ENCODE results near the gene L3MBTL2. TPM values are rescaled to one million over a fixed set of nuclear protein-coding genes. Genes with fewer than 3 reads are reported as not detected.

The L3MBTL2 gene
- total and polyA plus RNA-seq, 2 experiments from 2014 or later, result 12.1 to 20.1 TPM

- no peaks in the 10 kb centered on the region for H3K9me3 ChIP-seq (ENCODE audit: low read depth)
- H3K79me2 ChIP-seq, result no peaks in the 10 kb centered on the region
- H3K9me2 ChIP-seq (replicated peaks; ENCODE audit: insufficient read depth), result no peaks in the 10 kb centered on the region
- no peaks in the 10 kb centered on the region for H3K4me1 ChIP-seq (ENCODE audit: insufficient read depth)
- H2AFZ ChIP-seq, result no peak overlapping the region
- WGBS (ENCODE audit: low lambda C conversion rate, missing lambda C conversion rate), result 94% methylated on average over 9 of the region's 9 CpGs
- H3K4me2 ChIP-seq, result no peak overlapping the region
- no peak overlapping the region for H3K27ac ChIP-seq
- H3K36me3 ChIP-seq (replicated peaks; ENCODE audit: insufficient read depth, low read depth), result no peaks in the 10 kb centered on the region
- no peaks in the 10 kb centered on the region for H3K27me3 ChIP-seq
- TF ChIP-seq, protein P1, sequence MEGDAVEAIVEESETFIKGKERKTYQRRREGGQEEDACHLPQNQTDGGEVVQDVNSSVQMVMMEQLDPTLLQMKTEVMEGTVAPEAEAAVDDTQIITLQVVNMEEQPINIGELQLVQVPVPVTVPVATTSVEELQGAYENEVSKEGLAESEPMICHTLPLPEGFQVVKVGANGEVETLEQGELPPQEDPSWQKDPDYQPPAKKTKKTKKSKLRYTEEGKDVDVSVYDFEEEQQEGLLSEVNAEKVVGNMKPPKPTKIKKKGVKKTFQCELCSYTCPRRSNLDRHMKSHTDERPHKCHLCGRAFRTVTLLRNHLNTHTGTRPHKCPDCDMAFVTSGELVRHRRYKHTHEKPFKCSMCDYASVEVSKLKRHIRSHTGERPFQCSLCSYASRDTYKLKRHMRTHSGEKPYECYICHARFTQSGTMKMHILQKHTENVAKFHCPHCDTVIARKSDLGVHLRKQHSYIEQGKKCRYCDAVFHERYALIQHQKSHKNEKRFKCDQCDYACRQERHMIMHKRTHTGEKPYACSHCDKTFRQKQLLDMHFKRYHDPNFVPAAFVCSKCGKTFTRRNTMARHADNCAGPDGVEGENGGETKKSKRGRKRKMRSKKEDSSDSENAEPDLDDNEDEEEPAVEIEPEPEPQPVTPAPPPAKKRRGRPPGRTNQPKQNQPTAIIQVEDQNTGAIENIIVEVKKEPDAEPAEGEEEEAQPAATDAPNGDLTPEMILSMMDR (IDR thresholded peaks at IDR 0.05; ENCODE audit: poor library complexity), result no peak
- TF ChIP-seq EZH2 (IDR thresholded peaks at IDR 0.05; ENCODE audit: borderline replicate concordance) (no peak), EZH2phosphoT487 (IDR thresholded peaks at IDR 0.05; ENCODE audit: low read depth, severe bottlenecking, unreplicated experiment) (no peak)
- no peak for DNase-seq (ENCODE audit: low spot score)
- H4K20me1 ChIP-seq (ENCODE audit: insufficient read depth, poor library complexity, severe bottlenecking), result no peaks in the 10 kb centered on the region
- no peak overlapping the region for H3K4me3 ChIP-seq
Measured at GRCh38 chr22:41230401-41230785, 25.3 kb downstream of the L3MBTL2 start.

- no peak for TF ChIP-seq EZH2phosphoT487 (IDR thresholded peaks at IDR 0.05; ENCODE audit: low read depth, severe bottlenecking, unreplicated experiment)
- TF ChIP-seq EZH2 (IDR thresholded peaks at IDR 0.05; ENCODE audit: borderline replicate concordance), result no peak
- TF ChIP-seq, protein P1 (IDR thresholded peaks at IDR 0.05; ENCODE audit: poor library complexity), result no peak
- H3K79me2 ChIP-seq, result no peaks in the 10 kb centered on the region
- no peaks in the 10 kb centered on the region for H3K9me3 ChIP-seq (ENCODE audit: low read depth)
- H3K4me3 ChIP-seq, result no peak overlapping the region
- no peaks in the 10 kb centered on the region for H3K9me2 ChIP-seq (replicated peaks; ENCODE audit: insufficient read depth)
- WGBS (ENCODE audit: low lambda C conversion rate, missing lambda C conversion rate), result 92% methylated on average over 7 of the region's 7 CpGs
- H3K27me3 ChIP-seq, result no peaks in the 10 kb centered on the region
- H4K20me1 ChIP-seq (ENCODE audit: insufficient read depth, poor library complexity, severe bottlenecking), result no peaks in the 10 kb centered on the region
- H3K36me3 ChIP-seq (replicated peaks; ENCODE audit: insufficient read depth, low read depth), result no peaks in the 10 kb centered on the region
- no peaks in the 10 kb centered on the region for H3K4me1 ChIP-seq (ENCODE audit: insufficient read depth)
- no peak overlapping the region for H3K27ac ChIP-seq
- H3K4me2 ChIP-seq, result no peak overlapping the region
- H2AFZ ChIP-seq, result no peak overlapping the region
- no peak for DNase-seq (ENCODE audit: low spot score)
Measured at GRCh38 chr22:41231369-41231768, 26.3 kb downstream of the L3MBTL2 start.

DNA sequence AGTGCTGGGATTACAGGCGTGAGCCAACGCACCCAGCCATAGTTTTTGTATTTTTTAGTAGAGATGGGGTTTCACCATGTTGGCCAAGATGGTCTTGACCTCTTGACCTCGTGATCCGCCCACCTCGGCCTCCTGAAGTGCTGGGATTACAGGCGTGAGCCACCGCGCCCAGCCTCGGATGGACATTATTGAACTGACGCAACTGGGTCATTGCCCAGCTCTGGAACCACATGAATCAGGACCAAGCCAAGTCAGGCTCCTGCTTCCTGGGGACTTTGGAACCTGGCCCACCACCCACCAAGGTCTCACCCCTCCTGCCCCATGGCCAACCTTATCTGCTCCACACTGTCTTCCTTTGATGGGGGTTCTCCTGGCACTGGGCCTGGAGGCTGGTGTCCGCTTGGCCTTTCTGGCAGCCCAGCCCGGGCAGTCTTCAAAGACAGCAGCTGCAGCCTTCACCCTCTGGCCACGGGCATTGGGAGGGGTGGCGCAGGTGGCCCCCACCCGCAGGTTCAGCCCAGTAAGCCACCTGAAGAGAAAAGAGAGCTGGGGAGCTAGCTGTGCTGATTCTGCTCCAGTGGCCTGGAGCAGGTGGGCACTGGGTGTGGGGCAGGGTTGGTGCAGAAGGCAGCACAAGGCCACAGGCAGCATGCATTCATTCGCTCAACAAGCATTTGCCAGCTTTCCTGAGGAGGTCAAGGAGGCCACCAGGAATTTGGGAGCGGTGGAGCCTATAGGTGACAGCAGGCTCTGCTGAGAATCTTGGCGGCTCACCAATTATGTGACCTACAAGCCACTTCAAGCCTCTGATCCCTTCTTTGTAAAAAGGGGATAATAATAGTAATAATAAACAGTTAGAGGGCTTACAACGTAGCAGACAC lies 29.9 kb downstream of the L3MBTL2 start:
- no peaks in the 10 kb centered on the region for H3K79me2 ChIP-seq
- no peaks in the 10 kb centered on the region for H4K20me1 ChIP-seq (ENCODE audit: insufficient read depth, poor library complexity, severe bottlenecking)
- no peak overlapping the region for H2AFZ ChIP-seq
- no peaks in the 10 kb centered on the region for H3K9me3 ChIP-seq (ENCODE audit: low read depth)
- peaks cover 4% of the 10 kb centered on the region for H3K4me1 ChIP-seq (ENCODE audit: insufficient read depth)
- TF ChIP-seq, protein P1 (IDR thresholded peaks at IDR 0.05; ENCODE audit: poor library complexity), result no peak
- WGBS (ENCODE audit: low lambda C conversion rate, missing lambda C conversion rate), result 91% methylated on average over 19 of the region's 19 CpGs
- DNase-seq (ENCODE audit: low spot score), result no peak
- H3K27ac ChIP-seq, result no peak overlapping the region
- H3K27me3 ChIP-seq, result no peaks in the 10 kb centered on the region
- H3K9me2 ChIP-seq (replicated peaks; ENCODE audit: insufficient read depth), result no peaks in the 10 kb centered on the region
- H3K36me3 ChIP-seq (replicated peaks; ENCODE audit: insufficient read depth, low read depth), result no peaks in the 10 kb centered on the region
- H3K4me3 ChIP-seq, result no peak overlapping the region
- H3K4me2 ChIP-seq, result no peak overlapping the region
